Inflammatory macrophage treated with lipopolysaccharide for 4 hours (primary cell): ENCODE measurements around the gene MCM3AP.
"Not testable (repeated sequence)": the region's sequence is repeated elsewhere in the genome, so short reads cannot be mapped to it uniquely, and the experiment has no call there.

Source experiments
- DNase-seq: peaks from one replicate; pipeline ENCODE4 v3.0.0-alpha.2; 2020

Gene MCM3AP

DNA sequence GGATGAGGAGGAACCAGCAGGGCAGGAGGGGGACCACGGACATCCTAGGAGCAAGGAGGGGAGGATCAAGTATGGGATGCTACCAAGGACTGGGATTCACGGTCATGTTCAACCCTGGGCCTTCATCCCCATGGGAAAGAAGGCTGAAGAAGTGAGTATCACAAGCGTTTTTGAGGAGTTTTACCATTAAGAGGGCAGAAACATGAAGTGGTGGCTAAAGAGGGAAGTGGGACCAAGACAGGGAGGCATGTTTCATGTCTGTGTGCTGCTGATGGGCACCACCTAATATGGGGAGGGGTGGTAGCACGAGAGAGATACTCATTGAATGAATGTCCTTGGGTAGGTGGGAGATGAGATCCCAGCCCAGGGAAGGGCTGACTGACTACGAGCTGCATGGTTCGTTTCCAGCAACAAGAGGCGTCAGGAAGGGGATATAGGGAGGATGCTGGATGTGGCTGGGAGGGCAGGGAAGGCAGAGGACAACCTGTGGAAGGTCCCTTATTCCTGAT lies 45.5 kb downstream of the MCM3AP start:
- no peak for DNase-seq

DNA sequence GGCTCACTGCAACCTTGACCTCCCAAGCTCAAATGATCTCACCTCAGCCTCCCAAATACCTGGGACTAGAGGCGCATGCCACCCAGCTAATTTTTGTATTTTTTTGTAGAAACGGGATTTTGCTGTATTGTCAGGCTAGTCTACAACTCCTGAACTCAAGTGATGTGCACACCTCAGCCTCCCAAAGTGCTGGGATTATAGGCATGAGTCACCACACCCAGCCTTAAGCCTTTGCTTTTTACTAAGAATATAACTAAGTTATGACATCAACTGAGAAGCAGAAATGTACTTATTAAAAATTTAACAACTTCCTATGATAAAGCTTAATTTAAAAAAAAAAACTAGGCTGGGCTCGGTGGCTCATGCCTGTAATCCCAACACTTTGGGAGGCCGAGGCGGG lies 47.9 kb downstream of the MCM3AP start:
- no peak for DNase-seq

DNA sequence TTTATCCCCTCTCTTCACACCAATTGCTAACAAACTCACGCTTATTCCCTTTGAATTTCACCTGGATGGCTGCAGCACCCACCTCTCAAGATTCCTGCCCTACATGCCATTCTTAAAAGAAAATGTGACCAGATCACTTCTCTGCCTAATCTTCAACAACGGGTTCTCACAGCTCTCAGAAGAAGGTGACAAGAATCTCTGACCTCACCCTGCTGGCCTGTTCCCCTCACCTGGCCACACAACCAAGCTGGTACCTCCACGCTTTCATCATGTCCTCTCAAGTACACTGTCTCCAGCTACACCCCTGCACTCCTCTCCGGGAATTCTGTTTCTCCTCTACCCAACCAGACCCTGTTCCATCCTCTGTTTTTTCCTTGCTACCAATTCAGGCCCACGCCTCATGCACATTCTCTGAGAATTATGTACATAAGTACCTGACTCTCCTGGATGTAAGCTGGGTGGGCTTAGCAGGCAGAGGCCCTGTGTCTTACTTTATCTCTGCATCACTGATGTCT lies 50.9 kb downstream of the MCM3AP start:
- no peak for DNase-seq

DNA sequence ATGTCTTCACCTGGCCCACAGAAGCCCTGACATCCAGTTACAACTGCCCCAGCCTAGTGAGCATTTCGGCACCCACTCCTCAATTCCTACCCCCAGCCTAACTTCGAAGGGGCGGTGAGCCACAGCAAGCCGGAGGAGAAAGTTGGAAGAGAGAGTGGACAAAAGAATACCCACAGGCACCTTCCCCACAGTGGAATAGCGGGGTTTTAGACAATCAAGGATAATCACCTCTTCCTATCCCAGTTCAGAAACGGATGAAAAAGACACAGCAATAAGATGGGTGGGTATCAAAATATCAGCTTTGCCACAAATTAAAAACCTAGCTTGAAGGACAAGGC lies 55.5 kb downstream of the MCM3AP start:
- DNase-seq: no peak

DNA sequence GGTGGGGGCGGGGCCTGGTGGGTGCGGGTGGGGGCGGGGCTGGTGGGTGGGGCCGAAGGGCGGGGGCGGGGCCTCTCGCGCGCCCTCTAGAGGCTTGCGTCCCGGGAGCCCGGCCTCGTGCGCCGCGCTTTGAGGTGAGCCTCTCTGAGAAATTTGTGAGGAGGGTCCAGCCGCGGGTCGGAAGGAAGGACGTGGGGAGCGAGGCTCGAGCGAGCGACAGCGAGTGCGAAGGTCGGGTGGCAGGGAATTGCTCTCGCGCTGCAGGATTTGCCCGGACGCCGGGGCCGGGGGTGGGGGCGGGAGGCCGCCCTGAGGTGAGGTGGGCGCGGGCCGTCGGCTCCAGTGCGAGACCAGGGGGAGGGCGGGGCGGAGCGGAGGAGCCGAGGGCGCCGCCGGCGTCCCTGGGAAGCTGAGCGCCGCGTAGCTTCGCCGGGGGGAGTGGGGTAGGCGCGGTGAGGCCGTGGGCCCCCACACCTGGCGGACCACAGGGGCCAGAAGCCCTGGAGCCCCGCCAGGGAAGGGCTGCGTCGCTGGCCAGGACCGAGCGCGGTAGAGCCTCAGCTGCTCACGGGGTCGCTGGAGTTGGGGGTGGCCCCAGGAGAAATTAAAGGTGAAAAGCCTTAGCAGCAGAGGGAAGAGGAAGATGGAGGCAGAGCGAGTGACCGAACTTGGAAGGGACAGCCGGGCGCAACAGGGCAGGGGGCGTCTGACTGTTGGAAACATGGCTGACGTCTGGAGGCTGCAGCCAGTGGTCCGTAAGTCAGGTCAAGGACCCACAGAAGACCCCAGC lies 56.1 kb downstream of the MCM3AP start:
- no peak for DNase-seq

DNA sequence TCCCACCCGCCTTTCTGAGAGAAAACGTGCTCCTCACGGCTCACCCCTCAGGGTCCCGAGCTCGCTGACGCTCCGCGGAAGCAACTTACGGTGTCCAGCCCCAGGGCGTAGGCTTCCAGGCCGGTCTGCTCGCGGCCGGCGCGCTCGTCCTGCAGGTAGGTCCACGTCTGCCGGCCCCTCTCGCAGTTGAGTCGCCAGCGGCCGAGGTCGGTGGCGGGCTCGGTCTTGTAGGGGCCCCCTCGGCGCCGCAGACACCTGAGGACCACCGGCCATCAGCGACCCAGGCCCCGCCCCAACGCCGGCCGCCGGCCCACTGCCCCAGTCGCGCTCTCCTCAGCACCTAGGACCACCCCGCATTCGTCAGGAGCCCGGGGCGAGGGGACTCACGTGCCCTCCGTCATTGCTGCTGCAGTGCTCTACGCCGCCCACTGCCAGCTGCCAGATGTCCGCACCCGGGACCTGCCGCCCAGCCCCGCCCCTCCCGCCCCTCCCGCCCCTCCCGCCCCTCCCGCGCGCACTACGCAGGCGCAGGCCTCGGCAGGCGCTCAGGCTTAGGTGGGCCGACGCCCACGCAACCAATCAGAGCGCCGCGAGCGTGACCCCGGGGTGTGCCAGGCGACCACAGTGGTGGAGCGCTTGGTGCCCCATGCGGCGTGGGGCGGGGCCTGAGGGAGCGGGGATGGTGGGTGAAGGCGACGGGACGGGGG lies 56.9 kb downstream of the MCM3AP start, which contains the start of gene LSS:
LSS (minus strand) TSS at position 430 of the 707 bp plus-strand sequence; CDS start at position 401, 29 bp downstream.
- DNase-seq: peak; percentile 98

DNA sequence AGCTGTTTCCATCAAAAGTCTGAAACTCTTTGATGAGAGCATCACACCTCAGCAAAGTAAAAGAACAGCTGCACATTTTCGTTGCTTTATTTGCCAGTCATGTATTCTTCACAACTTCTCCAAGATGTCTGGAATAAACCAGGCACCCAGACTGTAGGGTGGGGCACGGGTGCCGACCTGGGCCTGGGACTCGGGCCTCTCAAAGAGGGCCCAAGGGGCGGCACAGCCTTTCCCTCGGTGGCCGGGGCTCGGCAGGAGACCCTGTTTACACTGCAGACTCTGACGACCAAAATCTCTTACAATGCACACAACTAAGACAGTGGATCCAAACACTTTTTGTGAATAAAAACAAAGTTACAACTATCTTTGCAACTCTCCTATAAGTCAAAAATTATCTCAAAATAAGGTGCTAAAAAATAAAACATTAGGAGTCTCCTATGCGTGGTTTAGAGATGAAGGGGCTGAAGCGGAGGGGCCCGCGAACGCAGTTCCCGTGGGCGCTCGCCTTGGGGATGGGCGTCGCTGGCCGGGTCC lies 57.5 kb downstream of the MCM3AP start:
- DNase-seq: peak; percentile 25

DNA sequence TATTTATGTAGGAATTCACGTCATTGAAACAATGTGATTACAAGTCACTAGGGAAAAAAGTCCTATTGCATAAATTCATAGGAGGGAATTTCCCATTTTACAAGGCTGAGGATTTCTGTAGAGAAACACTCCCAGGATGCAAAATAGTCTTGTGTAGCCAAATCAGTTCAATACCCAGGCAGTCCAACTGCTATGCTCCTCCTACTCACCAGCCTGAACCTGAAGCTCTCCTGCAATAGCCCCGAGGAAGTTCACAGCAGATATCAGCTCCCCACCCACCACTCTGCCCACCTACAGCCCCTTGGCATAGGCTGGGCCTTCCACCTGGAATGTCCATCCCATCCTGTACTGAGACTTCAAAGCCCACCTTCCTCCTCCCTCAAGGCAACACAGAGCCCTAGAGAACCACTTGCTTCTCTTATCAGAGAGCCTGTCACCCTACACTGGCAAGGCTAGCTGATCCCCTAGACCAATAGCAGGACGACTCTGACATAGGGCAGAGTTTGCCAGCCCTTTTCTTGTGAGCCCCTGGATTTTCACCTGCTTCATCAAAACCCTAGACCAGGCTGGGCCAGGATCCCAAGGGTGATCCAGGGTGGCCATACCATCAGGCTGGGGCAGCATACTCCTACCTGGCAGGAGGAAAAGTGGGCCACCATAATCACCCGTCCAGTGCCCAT lies 58.4 kb downstream of the MCM3AP start:
- DNase-seq: peak; percentile 95

DNA sequence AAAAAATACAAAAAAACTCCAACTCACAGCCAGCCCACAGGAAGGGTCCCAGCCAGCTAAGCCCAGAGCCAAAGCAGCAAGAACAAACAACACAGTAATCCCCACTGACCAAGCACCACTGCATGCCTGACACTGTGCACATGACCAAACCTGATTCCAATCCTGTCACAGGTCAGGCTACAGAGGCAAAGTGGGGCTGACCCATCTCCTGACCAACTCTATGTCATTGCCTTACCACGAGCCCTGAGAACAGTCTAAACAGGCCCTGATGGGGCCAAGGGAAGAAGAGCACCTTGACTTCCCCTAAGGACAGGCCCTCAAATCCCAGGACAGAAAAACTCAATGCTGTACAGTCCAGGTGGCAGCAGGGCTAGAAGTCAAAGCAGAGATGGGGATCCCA lies 59.3 kb downstream of the MCM3AP start:
- DNase-seq: peak; percentile 62

DNA sequence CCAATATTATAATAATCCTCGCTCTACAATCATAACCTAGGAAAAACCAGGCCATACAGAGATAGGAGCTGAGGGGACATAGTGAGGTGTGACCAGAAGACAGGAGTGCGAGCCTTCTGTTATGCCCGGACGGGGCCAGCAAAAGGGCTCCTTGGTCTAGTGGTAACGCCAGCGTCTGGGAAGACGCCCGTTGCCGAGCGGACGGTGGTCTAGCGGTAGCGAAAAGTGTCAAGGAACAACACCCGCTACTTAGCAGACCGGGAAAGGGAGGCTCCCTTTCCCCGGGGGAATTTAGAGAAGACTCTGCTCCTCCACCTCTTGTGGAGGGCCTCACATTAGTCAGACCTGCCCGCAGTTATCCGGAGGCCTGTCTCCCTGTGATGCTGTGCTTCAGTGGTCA lies 61.8 kb downstream of the MCM3AP start:
- not testable (repeated sequence) for DNase-seq

DNA sequence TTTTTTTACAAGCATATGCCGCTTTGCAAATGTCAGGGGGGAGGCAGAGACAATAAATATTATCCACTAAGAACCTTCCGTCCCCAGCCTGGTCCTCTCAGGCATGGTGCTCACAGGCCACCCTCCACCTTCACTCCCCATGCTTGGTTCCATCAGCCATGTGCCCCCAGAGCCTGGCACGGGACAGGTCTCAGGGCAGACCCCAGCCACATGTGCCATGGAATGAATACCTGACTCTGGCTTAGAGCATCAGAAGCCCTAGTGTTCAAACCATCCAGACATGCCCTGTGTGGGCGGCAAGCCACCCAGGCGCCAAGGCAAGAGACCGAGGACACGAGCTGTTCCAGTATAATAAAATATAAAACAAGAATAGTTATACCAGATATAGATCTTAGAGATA lies 62.2 kb downstream of the MCM3AP start:
- DNase-seq: no peak

DNA sequence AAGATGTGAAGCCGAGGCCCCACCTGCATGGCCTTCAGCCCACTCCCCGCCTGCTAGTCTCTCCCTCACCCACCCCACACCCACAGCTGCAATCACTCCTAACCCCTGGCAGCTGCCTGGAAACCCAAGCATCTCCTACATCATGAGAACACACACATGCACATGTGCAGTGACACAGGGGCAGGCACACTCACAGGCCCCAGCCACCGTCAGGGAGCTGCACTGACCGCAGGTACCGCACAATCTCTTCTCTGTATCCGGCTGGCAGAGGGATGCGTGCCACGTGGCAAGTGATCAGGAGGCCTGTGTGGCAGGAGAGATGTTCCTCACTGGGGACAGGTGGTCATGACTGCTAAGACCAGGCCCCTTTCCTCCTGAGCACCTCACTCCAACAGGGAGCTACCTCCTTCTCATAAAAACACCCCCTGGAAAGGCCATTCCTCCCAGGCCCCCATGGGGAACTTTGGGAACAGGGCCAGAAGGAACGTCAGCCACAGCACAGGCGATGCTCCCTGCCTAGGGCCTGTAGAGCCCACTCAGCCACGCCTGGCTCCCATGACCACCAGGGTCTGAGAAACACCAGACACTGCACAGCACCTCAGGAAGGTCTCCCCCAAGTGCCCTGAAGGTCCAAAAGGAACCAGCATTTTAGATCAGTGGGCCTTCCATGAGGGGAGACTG lies 62.8 kb downstream of the MCM3AP start:
- DNase-seq: no peak

DNA sequence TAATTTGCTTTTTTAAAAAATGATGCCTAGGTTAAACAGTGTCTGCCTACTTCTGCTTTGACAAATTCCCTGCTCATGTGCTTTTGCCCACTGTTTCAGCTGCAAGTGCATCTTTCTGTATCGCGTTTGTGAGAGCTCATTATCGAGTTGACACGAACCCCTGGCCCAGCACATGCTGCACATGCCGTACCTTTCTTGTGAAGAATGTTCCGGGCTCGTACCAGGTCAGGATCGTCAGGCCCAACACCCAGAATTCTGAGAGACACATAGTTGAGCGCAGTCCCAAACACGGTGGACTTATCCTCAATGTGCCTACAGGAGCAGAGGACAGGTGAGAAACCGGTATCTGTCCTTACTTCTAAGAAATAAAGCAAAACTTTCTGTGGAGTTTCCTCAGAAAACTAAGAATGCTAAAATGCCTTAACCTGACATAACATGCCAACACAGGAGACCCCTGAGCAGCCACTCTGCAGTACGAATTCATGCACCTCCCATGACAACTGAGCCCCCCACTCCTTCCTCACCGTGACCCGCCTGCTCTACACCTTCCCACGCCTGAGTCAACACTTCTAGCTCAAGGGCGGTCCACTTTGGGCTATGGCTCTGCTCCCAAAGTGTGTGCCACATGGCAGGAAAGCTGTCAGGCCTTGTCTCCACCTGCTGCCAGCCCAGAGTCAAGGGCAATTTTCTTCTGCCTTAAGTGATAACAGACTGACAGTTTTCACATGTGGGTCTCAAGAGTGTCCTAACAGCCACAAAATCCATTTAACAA lies 63.6 kb downstream of the MCM3AP start:
- no peak for DNase-seq

DNA sequence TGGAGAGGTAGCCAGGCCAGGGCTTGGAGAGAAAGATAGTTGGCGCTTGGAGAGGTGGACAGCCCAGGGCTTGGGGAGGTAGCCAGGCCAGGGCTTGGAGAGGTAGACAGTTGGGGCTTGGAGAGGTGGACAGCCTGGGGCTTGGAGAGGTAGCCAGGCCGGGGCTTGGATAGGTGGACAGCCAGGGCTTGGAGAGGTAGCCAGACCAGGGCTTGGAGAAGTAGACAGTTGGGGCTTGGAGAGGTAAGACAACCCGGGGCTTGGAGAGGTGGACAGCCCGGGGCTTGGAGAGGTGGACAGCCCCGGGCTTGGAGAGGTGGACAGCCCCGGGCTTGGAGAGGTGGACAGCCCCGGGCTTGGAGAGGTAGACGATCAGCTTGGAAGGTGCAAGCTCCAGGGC lies 64.6 kb downstream of the MCM3AP start:
- DNase-seq: no peak

DNA sequence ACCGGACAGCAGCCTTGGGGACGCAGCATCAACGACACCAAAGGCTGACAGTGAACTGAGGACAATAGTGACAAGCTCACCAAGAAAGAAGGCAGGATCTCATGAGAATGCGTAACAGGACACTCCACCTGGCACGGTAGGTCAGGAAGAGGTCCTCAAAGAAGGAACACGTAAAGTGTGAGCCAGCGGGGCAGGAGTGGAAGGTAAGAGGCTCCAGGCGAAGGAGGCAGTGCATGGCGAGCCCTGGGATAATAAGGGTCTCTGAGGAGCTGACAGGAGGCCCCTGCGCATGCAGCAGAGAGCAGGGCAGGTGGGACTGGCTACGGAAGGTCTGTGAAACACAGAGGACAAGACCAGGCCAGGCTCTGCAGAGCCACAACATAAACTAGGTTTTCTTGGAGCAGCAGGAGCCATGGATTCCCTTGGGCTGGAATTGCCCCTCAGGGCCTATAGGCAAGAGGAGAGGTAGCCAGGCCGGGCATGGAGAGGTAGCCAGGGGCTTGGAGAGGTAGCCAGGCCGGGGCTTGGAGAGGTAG lies 65.1 kb downstream of the MCM3AP start:
- no peak for DNase-seq

DNA sequence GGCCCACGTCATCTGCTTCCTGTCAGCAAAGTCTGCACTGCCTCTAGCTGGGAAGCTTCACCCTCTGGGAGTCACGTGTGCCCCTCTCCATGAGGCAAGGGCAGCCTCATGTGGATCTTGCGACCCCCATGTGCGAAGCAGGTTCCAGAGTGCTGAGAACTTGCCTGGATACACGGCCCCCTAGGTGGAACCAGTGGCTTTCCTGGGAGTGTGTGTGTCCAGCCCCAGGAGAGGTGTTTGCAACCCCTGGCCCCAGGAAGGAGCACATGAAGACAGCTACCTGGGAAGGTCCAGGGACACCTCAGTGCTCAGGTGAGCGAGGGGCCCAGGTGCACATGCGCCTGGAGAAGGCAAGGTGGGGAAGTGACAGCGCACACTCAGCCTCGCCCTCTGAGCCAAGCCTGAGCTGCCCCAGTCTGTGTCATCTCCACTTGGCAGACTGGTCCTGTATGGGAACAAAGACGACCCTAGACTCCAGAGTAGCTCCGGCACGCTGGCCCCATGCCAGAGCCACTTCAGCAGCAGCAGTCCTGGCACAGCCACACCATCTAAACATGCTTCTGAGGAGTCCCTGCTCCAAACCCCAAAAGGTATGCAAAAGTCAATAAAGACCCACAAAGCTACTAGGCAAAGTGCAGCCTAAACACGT lies 65.7 kb downstream of the MCM3AP start:
- DNase-seq: no peak

DNA sequence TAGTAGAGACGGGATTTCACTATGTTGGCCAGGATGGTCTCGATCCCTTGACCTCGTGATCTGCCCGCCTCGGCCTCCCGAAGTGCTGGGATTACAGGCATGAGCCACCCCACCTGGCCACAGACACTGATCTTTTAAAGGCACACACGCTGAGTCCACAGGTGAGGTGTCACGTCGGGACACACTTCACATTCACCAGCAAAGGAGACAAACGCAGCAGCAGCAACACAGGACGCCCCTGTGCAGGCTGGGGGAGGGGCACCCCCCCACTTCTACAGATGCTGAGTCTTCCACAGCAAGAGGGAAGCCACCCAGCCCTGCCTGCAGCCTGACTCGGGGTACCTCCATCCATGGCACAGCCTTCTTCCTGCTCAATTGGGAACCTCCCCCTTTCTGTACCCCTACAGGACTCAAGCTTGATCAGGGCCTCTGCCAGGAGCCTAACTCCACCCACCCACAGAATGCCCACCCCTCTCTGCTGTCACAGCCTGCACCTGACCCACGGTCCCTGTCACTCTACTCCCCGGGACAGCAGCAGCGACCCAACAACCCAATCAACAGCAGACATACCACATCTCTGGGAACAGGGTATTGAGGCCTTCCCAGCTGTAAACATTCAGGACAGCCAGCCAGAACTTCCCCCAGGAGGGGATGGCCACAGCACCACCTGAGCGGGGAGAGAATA lies 66.4 kb downstream of the MCM3AP start:
- no peak for DNase-seq

DNA sequence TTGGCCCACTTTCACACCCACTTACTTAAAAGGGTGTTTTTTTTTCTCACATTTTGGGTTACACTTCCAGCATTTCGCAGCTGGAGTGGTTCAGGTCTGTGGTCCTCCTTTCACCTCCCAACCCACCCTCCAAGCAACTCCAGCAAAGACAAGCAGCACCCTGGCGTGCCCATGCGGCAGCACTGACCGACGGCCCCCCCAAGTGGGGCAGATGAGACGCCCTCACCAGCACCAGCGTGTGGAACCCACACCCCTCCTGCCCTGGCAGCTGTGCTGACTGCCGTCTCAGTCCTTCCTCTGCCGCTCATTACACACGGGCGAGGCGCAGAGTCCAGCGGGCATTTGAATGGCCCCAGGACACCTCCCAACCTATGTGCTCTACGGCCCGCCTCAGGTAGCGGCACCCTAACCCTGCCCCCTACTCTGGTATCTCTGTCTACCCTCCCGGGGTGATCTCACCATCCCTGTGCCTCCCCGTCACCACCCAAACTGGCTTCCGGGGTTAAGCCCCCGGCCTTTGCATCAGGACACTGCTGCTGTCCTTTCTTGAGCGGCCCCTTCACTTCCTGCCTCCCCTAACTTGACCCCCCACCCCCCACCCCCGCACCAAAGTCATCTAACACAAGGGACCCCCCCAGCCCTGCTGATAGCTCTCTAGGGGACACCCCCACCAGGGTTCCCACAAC lies 67.8 kb downstream of the MCM3AP start:
- no peak for DNase-seq

DNA sequence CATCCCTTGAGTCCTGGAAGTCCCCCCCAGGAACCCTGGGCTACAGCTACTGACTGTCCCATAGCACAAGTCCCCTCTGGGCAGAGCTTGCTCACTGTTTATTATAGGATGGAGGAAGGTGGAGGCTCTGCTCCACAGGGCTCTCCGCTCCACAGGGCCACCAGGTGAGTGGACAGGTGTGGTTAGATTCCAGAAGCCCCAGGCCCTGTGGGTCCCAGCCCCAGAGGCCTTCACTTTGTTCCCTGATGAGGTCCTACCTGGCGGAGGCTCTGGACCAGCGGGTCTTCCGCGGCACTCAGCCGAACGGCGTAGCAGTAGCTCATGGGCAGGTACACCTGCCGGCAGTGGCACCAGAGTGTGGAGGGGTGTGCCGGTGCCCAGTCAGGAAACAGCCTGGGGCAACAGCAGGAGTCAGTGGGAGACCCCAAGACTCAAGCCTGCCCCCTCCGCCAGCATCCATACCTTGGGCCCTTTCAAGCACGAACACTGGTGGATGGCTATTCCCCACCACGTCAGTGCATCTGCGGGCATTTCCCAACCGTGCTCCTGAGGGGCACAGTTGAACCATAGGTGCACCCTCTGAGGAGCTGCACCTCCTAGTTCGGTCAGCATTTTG lies 69.2 kb downstream of the MCM3AP start:
- DNase-seq: no peak
